NCI-H2107 (cell line): Measurements from ENCODE around the gene GPR137.

ENCODE experiments used
- DNase-seq: peaks from one replicate; lab custom pipeline; 2025; lab: John Stamatoyannopoulos, UW

GPR137 gene

GRCh38 chr11:64249563-64250414 is 35.9 kb upstream of the GPR137 start:
- DNase-seq: no peak

- no peak for DNase-seq
Measured at GRCh38 chr11:64250415-64251015, 35.1 kb upstream of the GPR137 start.

DNA sequence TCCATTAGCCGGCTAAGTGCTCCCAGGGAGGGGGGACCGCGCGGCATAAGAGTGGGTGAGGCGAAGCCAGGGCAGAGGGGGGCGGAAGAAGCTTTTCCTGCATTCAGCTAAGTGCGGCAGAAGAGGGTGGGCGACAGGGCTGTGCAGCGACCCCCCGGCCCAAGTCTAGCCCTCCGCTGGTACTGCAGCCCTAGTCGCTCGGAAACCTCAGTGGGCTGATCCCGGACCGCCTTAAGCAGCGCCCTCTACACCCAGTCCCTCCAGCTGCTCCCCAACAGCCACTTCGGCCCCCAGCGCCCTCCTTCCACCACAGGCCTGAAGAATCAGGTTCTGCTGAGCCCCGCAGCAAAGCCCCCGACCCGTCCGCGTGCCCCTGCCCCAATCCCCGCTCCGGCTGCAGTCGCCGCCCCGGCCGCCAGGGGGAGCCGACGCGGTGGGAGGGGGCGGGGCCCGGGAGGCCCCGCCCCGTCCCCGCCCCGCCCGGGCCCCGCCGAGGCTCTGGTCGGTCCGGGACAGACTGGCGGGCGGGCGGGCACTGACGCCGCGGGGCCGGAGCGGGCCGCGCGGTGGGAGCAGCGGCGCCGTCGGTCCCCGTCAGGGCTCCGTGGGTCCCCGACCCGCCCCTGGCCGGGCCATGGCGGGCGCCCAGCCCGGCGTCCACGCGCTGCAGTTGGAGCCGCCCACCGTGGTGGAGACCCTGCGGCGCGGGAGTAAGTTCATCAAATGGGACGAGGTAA is 34.5 kb upstream of the GPR137 start, which contains the start of gene PLCB3:
Gene PLCB3 (plus strand): TSS at position 515 of the 737 bp plus-strand sequence. CDS start 120 bp downstream, at position 635.
- DNase-seq: no peak

- no peak for DNase-seq
Measured at GRCh38 chr11:64251753-64252002, 34.0 kb upstream of the GPR137 start.

DNA sequence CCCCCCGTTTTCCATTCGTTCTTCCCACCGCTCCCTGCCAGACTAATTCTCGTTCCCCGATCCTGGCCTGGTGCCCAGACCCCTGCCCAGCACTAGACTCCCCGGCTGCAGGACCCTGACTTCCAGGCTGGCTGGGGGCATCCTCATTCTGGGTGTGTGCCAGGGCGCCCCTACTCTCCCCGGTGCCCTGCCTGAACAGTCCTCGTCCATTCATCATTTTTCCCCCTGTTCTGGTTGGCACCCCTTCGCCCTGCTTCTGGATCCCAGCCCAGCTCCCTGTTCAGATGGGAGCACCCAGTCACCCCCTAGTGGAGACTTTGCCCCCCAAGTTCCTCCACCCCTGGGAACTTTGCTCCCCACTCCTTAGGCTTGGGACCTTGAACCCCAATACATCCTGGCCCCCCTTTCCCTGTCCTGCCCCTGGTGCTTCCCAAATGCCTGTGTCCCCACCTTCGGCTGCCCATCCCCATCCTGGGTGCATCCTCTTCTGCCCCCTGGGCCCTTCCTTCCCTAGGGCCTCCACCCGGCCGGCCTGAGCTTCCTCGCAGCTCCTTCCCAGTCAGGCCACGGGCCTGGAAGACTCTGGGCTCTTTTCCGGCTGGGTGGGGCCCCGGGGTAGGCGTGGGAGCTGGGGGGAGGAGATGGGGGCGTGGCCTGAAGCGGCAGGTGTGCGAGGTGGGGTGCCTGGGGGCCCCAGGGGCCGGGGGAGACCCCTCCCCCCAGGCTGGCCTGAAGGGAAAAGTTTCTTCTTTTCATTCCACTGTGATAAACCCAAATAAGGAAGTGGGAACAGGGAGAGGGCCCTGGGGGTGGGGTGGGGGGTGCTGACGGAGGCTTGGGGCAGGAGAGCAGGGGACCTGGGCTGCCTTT is 33.4 kb upstream of the GPR137 start:
- DNase-seq: no peak

- DNase-seq: no peak
Measured at GRCh38 chr11:64253043-64253442, 32.6 kb upstream of the GPR137 start.

DNA sequence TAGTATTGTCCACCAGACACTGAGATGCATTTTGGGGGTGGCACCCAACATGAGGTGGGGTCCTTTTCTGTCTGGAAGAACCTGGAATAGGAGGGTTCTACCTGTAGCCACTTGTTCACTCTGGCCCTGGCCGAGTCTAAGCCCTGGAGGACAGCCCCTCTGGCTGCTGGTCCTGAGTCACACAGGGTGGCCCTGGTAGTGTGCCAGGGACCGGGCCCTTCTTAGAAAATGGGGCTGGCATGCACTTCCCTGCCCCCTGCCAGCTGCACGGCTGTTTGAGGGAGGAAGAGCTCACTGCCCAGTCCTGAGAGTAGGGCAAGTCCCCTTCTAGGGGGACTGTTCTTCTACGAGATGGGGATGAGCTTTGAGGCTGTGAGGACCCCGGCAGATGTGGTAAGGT is 32.2 kb upstream of the GPR137 start:
- no peak for DNase-seq

DNA sequence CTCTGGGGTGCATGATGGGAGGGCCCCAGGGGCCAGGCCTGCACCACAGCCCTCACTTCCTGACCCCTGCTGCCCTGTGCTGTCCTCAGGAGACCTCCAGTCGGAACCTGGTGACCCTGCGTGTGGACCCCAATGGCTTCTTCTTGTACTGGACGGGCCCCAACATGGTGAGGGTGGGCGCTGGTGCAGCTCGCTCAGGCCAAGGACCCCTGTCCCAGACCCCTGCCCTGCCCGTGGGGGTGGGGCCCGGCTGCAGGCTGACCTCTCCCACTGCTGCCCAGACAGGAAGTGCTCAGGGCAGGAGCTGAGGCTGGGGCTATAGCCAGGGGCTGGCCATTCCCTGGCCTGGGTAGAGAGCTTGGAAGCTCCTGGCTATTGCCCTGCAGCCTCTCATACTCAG is 31.3 kb upstream of the GPR137 start:
- DNase-seq: no peak

- no peak for DNase-seq
Measured at GRCh38 chr11:64255135-64256128, 30.2 kb upstream of the GPR137 start.

DNA sequence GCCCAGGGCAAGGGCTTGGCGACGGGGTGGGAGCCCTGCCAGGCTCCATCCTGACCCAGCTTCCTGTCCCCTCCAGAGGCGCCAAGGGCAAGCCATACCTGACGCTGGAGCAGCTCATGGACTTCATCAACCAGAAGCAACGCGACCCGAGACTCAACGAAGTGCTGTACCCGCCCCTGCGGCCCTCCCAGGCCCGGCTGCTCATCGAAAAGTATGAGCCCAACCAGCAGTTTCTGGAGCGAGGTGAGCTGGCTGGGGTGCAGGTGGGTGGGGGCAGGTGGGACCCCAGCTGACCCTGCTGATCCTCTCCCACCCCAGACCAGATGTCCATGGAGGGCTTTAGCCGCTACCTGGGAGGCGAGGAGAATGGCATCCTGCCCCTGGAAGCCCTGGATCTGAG is 29.3 kb upstream of the GPR137 start:
- DNase-seq: no peak

DNA sequence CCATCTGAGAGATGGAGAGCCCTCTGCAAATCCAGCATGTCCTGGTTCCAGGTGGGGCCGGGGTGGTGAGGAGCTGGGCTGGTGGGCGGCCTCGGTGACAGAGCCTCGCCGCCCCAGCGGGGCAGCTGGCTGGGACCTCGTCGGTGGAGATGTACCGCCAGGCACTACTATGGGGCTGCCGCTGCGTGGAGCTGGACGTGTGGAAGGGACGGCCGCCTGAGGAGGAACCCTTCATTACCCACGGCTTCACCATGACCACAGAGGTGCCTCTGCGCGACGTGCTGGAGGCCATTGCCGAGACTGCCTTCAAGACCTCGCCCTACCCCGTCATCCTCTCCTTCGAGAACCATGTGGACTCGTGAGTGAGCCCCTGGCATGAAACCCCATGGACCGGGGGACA is 27.3 kb upstream of the GPR137 start:
- DNase-seq: no peak

DNA sequence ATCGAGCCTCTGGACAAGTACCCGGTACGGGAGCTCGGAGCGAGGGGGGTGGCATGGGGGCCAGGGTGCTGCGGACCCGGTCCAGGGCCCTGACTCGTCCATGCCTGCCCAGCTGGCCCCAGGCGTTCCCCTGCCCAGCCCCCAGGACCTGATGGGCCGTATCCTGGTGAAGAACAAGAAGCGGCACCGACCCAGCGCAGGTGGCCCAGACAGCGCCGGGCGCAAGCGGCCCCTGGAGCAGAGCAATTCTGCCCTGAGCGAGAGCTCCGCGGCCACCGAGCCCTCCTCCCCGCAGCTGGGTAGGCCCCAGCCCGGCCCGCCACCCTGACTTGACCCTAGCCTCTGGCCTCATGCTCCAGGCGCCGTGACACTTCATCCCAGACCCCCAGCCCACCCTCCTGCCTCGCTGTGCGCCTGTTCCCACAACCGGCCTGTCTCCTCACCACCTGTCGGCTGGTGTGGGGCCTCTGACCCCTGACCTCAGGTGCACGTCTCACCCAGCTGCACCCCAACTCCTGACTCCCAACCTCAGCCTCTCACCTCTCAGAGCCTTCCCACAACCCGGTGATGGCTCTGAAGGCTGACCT is 26.6 kb upstream of the GPR137 start:
- no peak for DNase-seq

DNA sequence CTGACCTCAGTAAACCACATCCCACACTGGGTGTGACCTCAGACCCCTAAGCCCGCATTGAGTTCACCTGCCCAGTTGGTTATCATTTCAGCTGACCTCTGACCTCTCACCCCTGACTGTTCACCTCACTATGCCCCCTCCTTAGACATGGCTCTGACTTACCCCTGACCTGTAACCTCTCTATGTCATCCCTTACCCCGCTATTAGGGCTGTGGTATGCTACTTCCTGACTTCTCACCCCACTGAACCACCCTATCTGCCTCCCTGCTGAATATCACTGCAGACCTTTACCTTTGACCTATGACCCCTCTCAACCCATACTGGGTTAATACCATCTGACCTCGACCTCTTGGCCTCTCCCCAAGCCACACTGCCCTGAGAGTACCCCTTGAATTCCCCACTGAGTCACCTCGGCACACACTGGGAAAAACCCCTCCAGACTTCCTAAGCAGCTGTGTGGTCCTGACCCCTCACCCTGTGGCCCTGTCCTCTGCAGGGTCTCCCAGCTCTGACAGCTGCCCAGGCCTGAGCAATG is 26.0 kb upstream of the GPR137 start:
- no peak for DNase-seq

DNA sequence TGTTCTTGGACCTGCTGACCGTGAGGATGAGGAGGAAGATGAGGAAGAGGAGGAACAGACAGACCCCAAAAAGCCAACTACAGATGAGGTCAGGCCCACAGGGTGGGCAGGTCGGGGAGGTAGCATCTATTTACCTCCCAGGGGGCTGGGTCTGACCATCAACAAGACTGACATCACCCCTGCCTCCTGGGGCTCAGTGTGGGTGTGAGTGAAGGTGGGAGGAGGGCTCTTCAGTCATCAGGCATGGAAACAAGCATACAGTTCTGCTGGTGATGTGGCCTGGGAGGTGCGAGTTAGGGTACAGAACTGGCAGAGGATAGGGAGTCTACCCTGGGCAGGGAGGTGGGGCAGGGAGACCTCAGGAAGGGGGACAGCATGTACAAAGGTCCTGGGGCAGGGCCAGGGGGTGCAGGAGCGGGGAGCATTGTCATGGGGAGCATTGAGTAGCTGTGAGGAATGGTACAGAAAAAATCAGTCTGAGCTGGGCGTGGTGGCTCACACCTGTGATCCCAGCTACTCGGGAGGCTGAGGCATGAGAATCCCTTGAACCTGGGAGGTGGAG is 25.4 kb upstream of the GPR137 start:
- no peak for DNase-seq

GRCh38 chr11:64261556-64262080 is 24.0 kb upstream of the GPR137 start:
- DNase-seq: no peak

- DNase-seq: no peak
Measured at GRCh38 chr11:64262271-64263002, 23.2 kb upstream of the GPR137 start.

GRCh38 chr11:64263021-64263946 is 22.4 kb upstream of the GPR137 start:
- DNase-seq: no peak

GRCh38 chr11:64263947-64264317 is 21.7 kb upstream of the GPR137 start:
- no peak for DNase-seq
